PC-3 (cell line): ENCODE data around the gene PPP1R7.

Experiments used
- CTCF ChIP-seq: fragments of 300-600 bp; sonication (generic); conservative IDR thresholded peaks from 2 replicates; pipeline ENCODE4 v1.5.1; 2017; ENCODE audit warnings: antibody characterized with exemption, low read depth, mild to moderate bottlenecking, low read length
- EZH2 ChIP-seq: fragments of 300-600 bp; sonication (generic); IDR thresholded peaks from one replicate; pipeline ENCODE4 v1.6.1; 2017; ENCODE audit warnings: antibody characterized with exemption, mild to moderate bottlenecking, low read length; ENCODE audit not compliant: unreplicated experiment
- EZH2phosphoT487 ChIP-seq: fragments of 300-600 bp; sonication (generic); IDR thresholded peaks from 2 replicates; pipeline ENCODE4 v1.6.1; 2018; ENCODE audit warnings: mild to moderate bottlenecking, antibody characterized with exemption, low read length, borderline replicate concordance

DNA sequence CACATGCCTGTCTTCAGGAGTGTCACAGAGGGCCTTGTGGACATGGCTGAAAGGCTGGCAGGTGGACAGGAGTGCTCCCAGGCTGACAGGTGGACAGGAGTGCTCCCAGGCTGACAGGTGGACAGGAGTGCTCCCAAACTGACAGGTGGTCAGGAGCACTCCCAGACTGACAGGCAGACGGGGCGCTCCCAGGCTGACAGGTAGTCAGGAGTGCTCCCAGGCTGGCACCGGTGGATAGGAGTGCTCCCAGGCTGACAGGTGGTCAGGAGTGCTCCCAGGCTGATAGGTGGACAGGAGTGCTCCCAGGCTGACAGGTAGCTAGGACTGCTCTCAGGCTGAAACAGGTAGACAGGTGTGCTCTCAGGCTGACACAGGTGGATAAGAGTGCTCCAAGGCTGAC is 54.8 kb downstream of the PPP1R7 start:
- TF ChIP-seq CTCF (no peak), EZH2 (no peak), EZH2phosphoT487 (no peak)
